Ovary (tissue), 9 donors: ENCODE data around the gene PLD6. TPM values are rescaled to one million over a fixed set of nuclear protein-coding genes. Genes with fewer than 3 reads are reported as not detected.
A peak's percentile ranks its signal among the peaks of the same experiment; 100 is the strongest.

Experiments used
- DNase-seq, 5 donors: peaks; one replicate each; pipeline ENCODE4 v3.0.0-alpha.2; 2019 to 2020
- H3K27ac ChIP-seq, 2 donors: fragments of 200-600 bp; one replicate each; pipeline versions ENCODE4 v1.5.1 to v1.8.0; 2019 to 2022
- H3K27me3 ChIP-seq: fragments of 200-600 bp; one replicate; pipeline ENCODE4 v1.8.0; 2022
- H3K36me3 ChIP-seq: fragments of 200-600 bp; sonication (generic); one replicate; pipeline ENCODE4 v1.5.1; 2019
- H3K4me1 ChIP-seq: one replicate; pipeline ENCODE4 v1.8.1; 2013; ENCODE audit warnings: mild to moderate bottlenecking, moderate library complexity; ENCODE audit not compliant: insufficient read depth
- H3K4me3 ChIP-seq: fragments of 200-600 bp; sonication (generic); one replicate; pipeline ENCODE4 v1.5.1; 2017
- H3K9me3 ChIP-seq, 2 donors: fragments of 200-600 bp in 1 of 2; sonication (generic) in 1 of 2; one replicate each; pipeline versions ENCODE4 v1.5.1 to v1.8.1; 2013 to 2019; ENCODE audit warnings: mild to moderate bottlenecking in 1 of 2, moderate library complexity in 1 of 2
- CTCF ChIP-seq, 3 donors: fragments of 450-650 bp in 2 of 3; fragments of 200-600 bp in 1 of 3; IDR thresholded peaks; one replicate each; pipeline versions ENCODE4 v1.5.1 to v1.8.0; 2016 to 2022; ENCODE audit warnings: antibody characterized with exemption in 3 of 3, mild to moderate bottlenecking in 1 of 3
- EP300 ChIP-seq: sonication (generic); formaldehyde crosslinking; IDR thresholded peaks from one replicate; pipeline ENCODE4 v1.6.1; 2017; ENCODE audit warnings: antibody characterized with exemption
- POLR2A ChIP-seq: fragments of 450-650 bp; IDR thresholded peaks from one replicate; pipeline ENCODE4 v1.6.1; 2017; ENCODE audit warnings: antibody characterized with exemption, mild to moderate bottlenecking, moderate library complexity
- WGBS, 3 donors: extraction: QIAGEN DNeasy Blood & Tissue Kit in 1 of 3; methylation state at CpG; one replicate each; pipeline versions ENCODE4 v1.1.5 to v1.1.7; 2013 to 2017; 5-methylcytosine and 5-hydroxymethylcytosine counted together
- intact Hi-C, 4 donors: fragments of 100-400 bp; cut with DNase I; formaldehyde crosslinking; loops; one replicate each; pipeline versions ENCODE4 v1.11.0 to v1.15.1; 2022 to 2023
- polyA plus RNA-seq, 2 donors: library from polyadenylated mRNA; stranded (reverse); fragments of 200-250 nt in 1 of 2; fragments of 350-450 nt in 1 of 2; fragmentation: Illumina TruSeq in 1 of 2; extraction: RNeasy Lipid Tissue Mini Kit (QIAGEN cat#74804) in 1 of 2; gene quantifications; one replicate each; pipeline ENCODE4 v1.2.3, GENCODE V29; 2013 to 2014
- total RNA-seq, 7 donors: library from RNA; depleted of rRNA in 2 of 7; stranded (reverse); fragments of >200 nt in 2 of 7; fragmentation: NEBNext Ultra II Directional in 3 of 7; extraction: Animal tissue kit (Norgen Biotek cat#: 25700) in 3 of 7; gene quantifications; one replicate each; pipeline versions ENCODE4 v1.1.0 to v1.2.4, GENCODE V29; 2016 to 2023
- donor health status: DM: no; HTN: no; CAD: no; lungs with moderate emphysema.
- donor health status: DM: no; HTN: no; CAD: no.
- donor health status: Bipolar disorder and iron deficiency.
- donor health status: DM: yes; HTN: yes; CAD: no.
- donor health status: DM: no; HTN: no; CAD: no.
- donor health status: DM: yes; HTN: yes; CAD: no.

PLD6 gene
- total and polyA plus RNA-seq, 9 donors: 2.7 to 12.8 (median 7.3) TPM

GRCh38 chr17:17213775-17214174 lies 7.6 kb upstream of the PLD6 start:
- DNase-seq: no peak
- H3K4me3 ChIP-seq: no peak overlapping the region
- TF ChIP-seq EP300: no peak
- TF ChIP-seq CTCF (IDR thresholded peaks at IDR 0.05): no peak
- no peak for TF ChIP-seq POLR2A
- intact Hi-C loops: no loop called here
- no peak overlapping the region for H3K27ac ChIP-seq
- 71 to 79% (median 72%) methylated on average over 10 of the region's 10 CpGs for WGBS, 3 donors
- H3K27me3 ChIP-seq: no peaks in the 10 kb centered on the region
- no peaks in the 10 kb centered on the region for H3K36me3 ChIP-seq
- no peaks in the 10 kb centered on the region for H3K9me3 ChIP-seq
- H3K4me1 ChIP-seq: no peaks in the 10 kb centered on the region

GRCh38 chr17:17207998-17208397 lies 1.9 kb upstream of the PLD6 start:
- intact Hi-C loops: no loop called here
- no peaks in the 10 kb centered on the region for H3K36me3 ChIP-seq
- no peak overlapping the region for H3K27ac ChIP-seq
- TF ChIP-seq POLR2A (no peak), EP300 (no peak), CTCF (IDR thresholded peaks at IDR 0.05) (no peak)
- no peak overlapping the region for H3K4me3 ChIP-seq
- no peak for DNase-seq
- no peaks in the 10 kb centered on the region for H3K9me3 ChIP-seq
- 73 to 76% (median 74%) methylated on average over 8 of the region's 8 CpGs for WGBS, 3 donors
- H3K27me3 ChIP-seq: no peaks in the 10 kb centered on the region
- peaks cover 17% of the 10 kb centered on the region for H3K4me1 ChIP-seq

DNA sequence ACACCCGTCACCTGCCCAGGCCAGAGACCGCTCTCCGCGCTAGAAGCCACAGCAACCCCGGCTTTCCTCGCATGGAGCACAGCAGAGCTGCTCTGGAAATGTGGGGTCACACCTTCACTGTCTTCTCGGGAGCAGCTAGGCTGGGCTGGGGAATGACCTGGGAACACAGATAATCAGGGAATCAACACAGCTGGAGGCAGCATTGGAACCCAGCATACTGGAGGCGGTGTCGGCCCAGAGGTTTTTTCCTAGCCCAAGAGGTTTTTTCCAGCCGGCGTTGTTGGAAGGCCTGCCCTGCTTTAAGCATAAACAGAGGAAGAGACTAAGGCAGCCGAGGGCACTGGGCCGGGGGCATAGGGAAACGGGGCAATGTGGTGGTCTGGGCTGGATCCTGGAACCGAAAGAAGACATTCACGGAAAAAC lies 791 bp upstream of the PLD6 start:
- TF ChIP-seq POLR2A: no peak
- TF ChIP-seq EP300: no peak
- no peak for TF ChIP-seq CTCF (IDR thresholded peaks at IDR 0.05)
- H3K4me1 ChIP-seq: peaks cover 19% of the 10 kb centered on the region
- no peak for DNase-seq
- no peak overlapping the region for H3K4me3 ChIP-seq
- no peaks in the 10 kb centered on the region for H3K36me3 ChIP-seq
- no peaks in the 10 kb centered on the region for H3K9me3 ChIP-seq
- no peaks in the 10 kb centered on the region for H3K27me3 ChIP-seq
- 9 to 15% (median 12%) methylated on average over 16 of the region's 16 CpGs for WGBS, 3 donors
- intact Hi-C loops: no loop called here
- H3K27ac ChIP-seq: peak overlapping the region; percentile 90 to 92

DNA sequence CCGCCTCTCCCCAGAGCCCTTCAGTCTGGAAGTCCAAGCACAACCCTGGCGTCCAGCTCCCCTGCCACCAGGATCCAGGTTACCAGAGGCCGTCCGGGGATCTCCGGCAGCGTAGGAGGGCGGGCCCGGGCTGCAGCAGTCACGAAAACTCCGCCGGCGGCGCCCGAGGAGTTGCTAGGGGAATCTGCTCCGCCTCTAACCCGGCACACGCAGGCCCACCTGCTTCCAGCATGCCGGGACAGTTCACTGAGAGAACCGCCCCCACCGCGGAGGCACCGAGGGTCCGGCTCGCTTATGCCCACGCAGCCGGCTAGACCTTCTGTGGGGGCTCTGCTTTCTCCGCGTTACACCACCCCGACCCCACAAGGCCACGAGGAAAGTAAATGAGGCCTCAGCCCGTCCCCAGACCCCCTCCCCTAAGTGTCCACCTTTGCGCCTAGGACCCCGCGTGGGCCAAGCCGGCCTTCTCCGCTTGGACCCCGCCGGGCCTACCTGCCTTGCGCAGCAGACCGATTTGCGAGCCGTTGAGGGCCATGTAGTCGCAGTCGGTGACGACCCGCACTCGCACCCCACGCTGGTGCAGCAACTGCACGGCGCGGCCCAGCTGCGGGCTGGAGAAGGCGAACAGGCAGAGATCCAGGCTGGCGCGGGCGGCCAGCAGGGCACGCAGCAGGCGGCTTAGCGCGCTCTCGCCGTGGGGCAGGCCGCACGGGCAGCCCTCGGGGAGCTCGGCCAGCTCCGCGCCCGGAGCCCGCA lies 587 bp downstream of the PLD6 start:
- TF ChIP-seq CTCF (IDR thresholded peaks at IDR 0.05): no peak
- TF ChIP-seq EP300: no peak
- no peak for TF ChIP-seq POLR2A
- H3K4me1 ChIP-seq: peaks cover 26% of the 10 kb centered on the region
- intact Hi-C loops: no loop called here
- H3K36me3 ChIP-seq: no peaks in the 10 kb centered on the region
- WGBS, 3 donors: 1 to 6% (median 2%) methylated on average over 64 to 70 of the region's 70 CpGs
- peak; percentile 58 to 79 (median 66) for DNase-seq
- peak overlapping the region; percentile 40 for H3K4me3 ChIP-seq
- no peaks in the 10 kb centered on the region for H3K9me3 ChIP-seq
- no peaks in the 10 kb centered on the region for H3K27me3 ChIP-seq
- peak overlapping the region; percentile 90 to 92 for H3K27ac ChIP-seq
